SW 1271 (cell line): ENCODE results near the gene CXXC1.
"Not testable (repeated sequence)": the region's sequence is repeated elsewhere in the genome, so short reads cannot be mapped to it uniquely, and the experiment has no call there.

Experiments used
- DNase-seq, 2 experiments: peaks; one replicate each; lab custom pipeline; 2025; lab: John Stamatoyannopoulos, UW

The CXXC1 gene

GRCh38 chr18:50274941-50275340 is 12.6 kb downstream of the CXXC1 start:
- DNase-seq, result no peak

DNA sequence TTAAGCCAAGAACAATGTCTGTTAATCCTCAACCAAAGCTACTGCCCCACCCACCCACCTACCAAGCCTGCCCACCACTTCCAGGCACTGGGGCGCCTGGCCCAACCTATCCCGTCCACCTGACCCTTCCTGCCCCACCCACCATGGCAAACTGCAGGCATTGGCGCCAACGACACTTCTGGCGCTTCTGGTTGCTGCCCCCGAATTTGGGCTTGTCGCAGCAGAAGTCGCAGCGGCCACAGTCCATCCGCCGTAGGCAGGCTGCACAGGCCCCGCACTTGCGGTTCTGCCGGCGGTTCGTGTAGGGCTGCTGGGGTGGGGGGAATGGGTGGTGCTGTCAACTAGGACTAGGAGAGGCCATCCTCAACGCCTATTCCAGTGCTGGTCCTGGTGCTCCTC is 13.4 kb downstream of the CXXC1 start:
- DNase-seq, result no peak

DNA sequence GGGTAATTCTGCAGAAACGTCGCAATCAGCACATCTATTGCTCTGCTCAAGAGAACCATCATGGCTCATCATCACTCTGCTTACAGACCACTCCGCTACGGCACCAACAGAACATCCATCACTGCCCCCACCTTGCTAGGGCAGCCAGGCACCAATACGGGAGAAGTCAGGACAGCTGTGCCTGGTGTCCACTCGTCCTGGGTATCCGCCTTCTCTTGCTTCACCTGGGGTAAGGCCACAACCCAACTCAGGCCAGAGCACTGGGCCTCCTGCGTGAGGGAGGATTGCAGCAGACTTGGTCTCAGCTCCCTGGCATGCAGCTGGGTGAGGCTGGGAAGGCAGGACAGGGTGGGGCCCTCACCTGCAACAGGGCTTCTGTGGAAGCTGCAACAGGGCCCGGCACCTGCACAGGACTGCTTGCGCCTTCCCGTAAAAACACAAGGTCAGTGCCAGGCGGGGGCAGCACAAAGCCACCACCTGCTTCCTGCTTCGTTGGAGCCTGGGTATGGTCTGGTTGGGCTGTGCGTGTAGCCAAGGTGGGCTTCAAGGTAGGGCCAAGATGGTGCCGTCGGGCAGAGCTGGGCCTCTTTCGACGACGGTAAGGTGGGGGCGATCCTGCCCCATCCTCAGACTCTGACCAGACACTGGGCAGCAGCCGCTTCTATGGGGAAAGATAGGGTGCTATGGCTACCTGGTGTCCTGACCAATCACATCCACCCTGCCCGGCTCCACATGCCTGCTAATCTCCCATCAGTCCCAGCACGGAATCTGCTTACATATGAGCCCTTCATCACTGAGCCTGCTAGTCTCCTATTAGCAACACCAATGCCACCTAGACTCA is 14.1 kb downstream of the CXXC1 start:
- no peak for DNase-seq

DNA sequence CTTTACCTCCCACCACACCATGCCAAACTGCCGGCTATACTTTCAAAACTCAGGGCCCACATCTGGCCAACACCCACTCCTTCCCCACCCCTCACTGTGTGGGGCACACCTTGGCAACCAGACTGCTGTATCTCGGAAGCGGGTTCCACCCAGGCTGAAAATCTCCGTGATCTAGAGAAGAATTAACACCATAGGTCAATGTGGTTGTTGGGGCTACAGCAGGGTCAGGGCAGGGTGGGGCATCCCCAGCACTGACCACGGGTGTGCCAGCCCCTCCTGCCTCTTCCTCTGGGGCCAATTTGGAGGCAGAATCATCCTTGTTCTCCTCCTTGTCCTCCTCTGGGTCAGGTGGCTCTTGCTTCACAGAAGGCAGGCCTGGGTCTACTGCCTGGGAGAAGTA is 14.9 kb downstream of the CXXC1 start:
- DNase-seq, result no peak

DNA sequence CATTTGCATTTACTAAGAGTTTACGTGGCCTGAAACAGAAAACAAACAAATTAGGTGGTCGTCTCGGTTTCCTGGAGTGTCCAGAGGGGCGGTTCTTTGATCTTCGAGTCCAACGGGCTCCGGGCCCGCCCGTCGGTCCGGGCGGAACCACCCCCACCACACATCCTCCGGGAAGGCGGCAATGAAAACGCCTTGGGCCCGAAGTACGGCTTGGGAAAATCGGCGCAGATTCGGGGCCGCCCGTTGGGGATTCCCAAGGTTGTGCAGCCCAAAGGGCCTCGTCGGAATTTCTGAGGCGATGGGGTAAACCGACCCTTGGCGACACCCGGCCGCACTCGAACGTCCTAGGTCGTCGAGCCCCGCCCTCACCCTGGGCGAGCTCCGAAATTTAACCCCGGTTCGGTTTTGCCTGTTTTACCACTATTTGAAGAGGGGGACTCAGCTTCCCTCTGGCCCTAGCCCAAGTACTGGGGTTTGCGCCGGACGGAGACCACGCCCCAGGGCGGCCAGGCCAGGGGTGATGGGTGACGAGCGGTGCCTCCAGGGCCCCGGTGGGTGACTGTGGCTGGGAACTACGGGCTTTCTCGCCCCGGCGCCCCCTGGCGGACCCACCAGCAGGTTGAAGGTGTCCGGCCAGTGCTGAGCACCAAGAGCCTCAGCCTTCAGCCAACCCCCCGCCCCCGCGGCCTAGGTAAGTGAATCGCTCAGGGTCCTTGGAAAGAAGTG is 19.3 kb downstream of the CXXC1 start:
- DNase-seq, result peak; percentile 32 to 73

GRCh38 chr18:50266248-50266704 is 21.2 kb downstream of the CXXC1 start, which contains the start of gene CFAP53:
Gene CFAP53, minus strand, starts transcription at chr18:50266495. Its CDS starts 91 bp downstream, at chr18:50266404.
- DNase-seq, result peak; percentile 64 to 76

DNA sequence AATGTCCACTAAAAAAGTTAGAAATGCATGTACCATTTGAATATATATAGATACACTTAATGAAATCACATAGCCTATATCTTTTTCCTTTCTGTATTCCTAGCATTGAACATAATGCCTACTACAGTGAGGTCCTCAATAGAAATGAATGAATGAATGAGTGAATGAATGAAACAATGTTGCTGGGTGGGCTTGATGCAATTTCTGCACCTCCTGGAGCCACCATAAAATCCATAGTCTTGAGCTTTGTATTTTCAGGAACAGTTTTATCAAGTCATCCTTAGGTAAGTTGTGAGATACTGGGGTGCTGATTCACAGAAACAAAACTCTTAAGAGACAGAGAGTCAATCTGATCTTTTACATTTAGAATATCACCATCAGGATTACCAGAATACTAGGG is 24.5 kb downstream of the CXXC1 start:
- no peak for DNase-seq

- DNase-seq, result no peak
These were observed 36.6 kb downstream of the CXXC1 start for GRCh38 chr18:50250935-50251334.

- DNase-seq, result no peak
These were observed 37.9 kb downstream of the CXXC1 start for GRCh38 chr18:50249576-50249975.

DNA sequence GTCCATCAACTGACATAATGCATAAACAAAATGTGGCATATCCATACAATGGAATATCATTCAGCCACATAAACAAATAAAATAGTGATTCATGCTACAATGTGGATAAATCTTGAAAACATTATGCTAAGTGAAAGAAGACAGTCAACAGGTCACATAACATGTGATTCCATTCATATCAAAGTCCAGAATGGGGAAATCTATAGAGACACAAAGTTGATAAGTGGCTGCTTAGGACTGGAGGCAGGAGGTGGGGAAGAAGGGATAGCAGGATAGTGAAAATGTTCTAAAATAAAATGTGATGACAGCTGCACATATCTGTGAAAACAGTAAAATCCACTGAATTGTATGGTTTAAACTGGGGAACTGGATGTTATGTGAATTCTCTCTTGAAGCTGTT is 39.9 kb downstream of the CXXC1 start:
- no peak for DNase-seq

DNA sequence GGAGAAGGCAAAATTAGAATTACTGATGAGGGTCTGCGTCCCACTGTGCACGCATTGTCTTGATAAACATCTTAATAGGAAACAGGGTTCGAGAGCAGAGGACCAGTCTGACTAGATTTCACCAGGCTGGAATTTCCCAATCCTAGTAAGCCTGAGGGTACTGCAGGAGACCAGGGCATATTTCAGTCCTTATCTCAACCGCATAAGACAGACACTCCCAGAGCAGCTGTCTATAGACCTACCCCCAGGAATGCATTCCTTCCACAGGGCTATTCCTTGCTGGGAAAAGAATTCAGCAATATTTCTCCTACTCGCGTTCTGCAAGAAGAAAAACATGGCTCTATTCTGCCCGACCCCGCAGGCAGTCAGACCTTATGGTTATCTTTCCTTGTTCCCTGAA is 45.7 kb downstream of the CXXC1 start:
- not testable (repeated sequence) for DNase-seq

DNA sequence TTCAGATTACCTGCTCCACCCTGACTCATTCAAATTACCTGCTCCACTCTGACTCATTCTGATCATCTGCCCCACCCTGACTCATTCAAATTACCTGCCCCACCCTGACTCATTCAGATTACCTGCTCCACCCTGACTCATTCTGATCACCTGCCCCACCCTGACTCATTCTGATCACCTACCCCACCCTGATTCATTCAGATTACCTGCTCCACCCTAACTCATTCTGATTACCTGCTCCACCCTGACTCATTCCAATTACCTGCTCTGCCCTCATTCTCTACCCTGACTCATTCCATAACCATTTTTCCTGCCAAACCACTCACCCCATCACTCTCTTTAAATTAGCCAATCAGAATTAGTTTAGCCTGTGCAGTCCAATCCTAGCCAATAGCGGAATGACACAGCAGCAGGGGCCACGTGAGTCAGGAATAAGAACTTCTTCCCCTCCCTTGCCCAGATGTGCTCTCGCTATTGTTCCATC is 47.4 kb downstream of the CXXC1 start:
- no peak for DNase-seq

- no peak for DNase-seq
These were observed 55.1 kb downstream of the CXXC1 start for GRCh38 chr18:50232419-50232818.
